RWPE1 (cell line): ENCODE results near the gene YOD1.

Source experiments
- CTCF ChIA-PET: fragments of 350-600 bp; sonication (Branson Sonifier 250); formaldehyde crosslinking; extraction: SDS; loops from one replicate; lab custom pipeline; 2021; lab: Yijun Ruan, JAX
- POLR2A ChIA-PET: fragments of 400-600 bp; formaldehyde crosslinking; extraction: SDS; loops from one replicate; lab custom pipeline; 2020; ENCODE audit warnings: antibody characterized with exemption; ENCODE audit not compliant: low non-redundant PET; lab: Yijun Ruan, JAX
- DNase-seq: peaks from one replicate; pipeline ENCODE4 v3.0.0; 2012; ENCODE audit warnings: low spot score
- H3K27ac ChIP-seq: fragments of 450-650 bp; 2 replicates; pipeline ENCODE4 v1.5.1; 2017
- CTCF ChIP-seq: fragments of 450-650 bp; conservative IDR thresholded peaks from 2 replicates; pipeline ENCODE4 v1.5.1; 2017; ENCODE audit warnings: low read depth, mild to moderate bottlenecking

Gene YOD1

GRCh38 chr1:207051191-207051943 is at the start of gene YOD1:
TSS of gene YOD1 (minus strand) at chr1:207051208. CDS start at chr1:207051030, 178 bp downstream.
- CTCF ChIA-PET, result no interaction called here
- no peak for TF ChIP-seq CTCF
- POLR2A ChIA-PET, result interaction anchor here (0.6 kb wide), 1 partner anchor 20 kb away, joined by 4 read pairs; no protein-coding TSS in a partner anchor
- DNase-seq, result peak; percentile 56
- peak within 1 kb of the TSS; percentile 93 for H3K27ac ChIP-seq

DNA sequence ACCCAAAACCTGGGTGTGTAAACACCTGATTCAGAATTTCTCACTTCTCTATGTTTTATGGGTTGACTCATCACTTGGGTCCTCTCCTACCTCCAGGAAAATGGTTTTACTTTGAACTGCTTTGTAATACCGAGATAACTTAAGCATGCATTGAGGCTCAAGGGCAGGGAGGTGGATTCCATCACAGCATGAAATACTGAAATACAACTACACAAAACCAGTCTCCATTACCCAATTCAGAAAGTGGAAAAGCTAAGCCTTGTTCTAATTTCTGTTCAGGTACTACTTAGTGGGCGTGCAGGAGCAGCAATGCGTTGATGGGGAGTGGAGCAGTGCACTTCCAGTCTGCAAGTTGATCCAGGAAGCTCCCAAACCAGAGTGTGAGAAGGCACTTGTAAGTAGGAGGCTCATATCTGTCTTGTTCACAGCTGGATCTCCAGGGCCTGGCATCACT is 46.9 kb upstream of the YOD1 start:
- ChIA-PET POLR2A (no interaction called here), CTCF (no interaction called here)
- TF ChIP-seq CTCF, result no peak
- DNase-seq, result peak; percentile 30
- H3K27ac ChIP-seq, result no peak overlapping the region

GRCh38 chr1:207093944-207094343 is 42.9 kb upstream of the YOD1 start:
- ChIA-PET CTCF (interaction anchor here (0.7 kb wide), 1 partner anchor 12 kb away, joined by 3 read pairs; no protein-coding TSS in a partner anchor), POLR2A (no interaction called here)
- DNase-seq, result no peak
- no peak overlapping the region for H3K27ac ChIP-seq
- no peak for TF ChIP-seq CTCF

- CTCF ChIA-PET, result interaction anchor here (0.6 to 0.7 kb wide), 3 partner anchors 89 to 313 kb away, joined by 3 to 4 read pairs (median 3); no protein-coding TSS in a partner anchor
- POLR2A ChIA-PET, result no interaction called here
- H3K27ac ChIP-seq, result no peak overlapping the region
- no peak for DNase-seq
- TF ChIP-seq CTCF, result no peak
Observed at GRCh38 chr1:207091200-207091908, 40.3 kb upstream of the YOD1 start.

- ChIA-PET POLR2A (no interaction called here), CTCF (interaction anchor here (0.6 to 0.9 kb wide), 3 partner anchors 9 to 1504 kb away, joined by 3 to 4 read pairs (median 4); no protein-coding TSS in a partner anchor)
- no peak for DNase-seq
- no peak overlapping the region for H3K27ac ChIP-seq
- no peak for TF ChIP-seq CTCF
Observed at GRCh38 chr1:207089627-207090355, 38.8 kb upstream of the YOD1 start.
